Fibroblast of lung (primary cell): ENCODE measurements around the gene ELFN1. TPM values are rescaled to one million over a fixed set of nuclear protein-coding genes. Genes with fewer than 3 reads are reported as not detected.
A peak's percentile ranks its signal among the peaks of the same experiment; 100 is the strongest.

Source experiments
- DNase-seq, 2 donors: peaks; one replicate each; pipeline versions ENCODE4 v3.0.0 to v3.0.0-alpha.2; 2010; ENCODE audit warnings: low read depth in 2 of 2
- H2AFZ ChIP-seq: 2 replicates; pipeline ENCODE4 v1.5.1; 2012; ENCODE audit warnings: low read length, control low read depth, inconsistent platforms
- H3K27ac ChIP-seq: 2 replicates; pipeline ENCODE4 v1.5.1; 2011; ENCODE audit warnings: low read length, control low read depth; ENCODE audit not compliant: insufficient read depth
- H3K27me3 ChIP-seq: 2 replicates; pipeline ENCODE4 v1.5.1; 2011; ENCODE audit warnings: mild to moderate bottlenecking, low read length; ENCODE audit not compliant: control insufficient read depth, insufficient read depth
- H3K36me3 ChIP-seq: 2 replicates; pipeline ENCODE4 v1.5.1; 2011; ENCODE audit warnings: low read length; ENCODE audit not compliant: control insufficient read depth, insufficient read depth
- H3K4me1 ChIP-seq: 2 replicates; pipeline ENCODE4 v1.5.1; 2011; ENCODE audit warnings: low read length; ENCODE audit not compliant: control insufficient read depth, insufficient read depth; ENCODE audit errors: extremely low read depth
- H3K4me2 ChIP-seq: 2 replicates; pipeline ENCODE4 v1.5.1; 2011; ENCODE audit warnings: low read length, control low read depth; ENCODE audit not compliant: insufficient read depth; ENCODE audit errors: extremely low read depth
- H3K4me3 ChIP-seq, 4 experiments: fragments of 200-600 bp in 1 of 4; sonication (generic) in 1 of 4; replicated peaks in 1 of 4; 2 replicates each; pipeline ENCODE4 v1.5.1; 2011 to 2016; ENCODE audit warnings: low read length in 4 of 4, low read depth in 3 of 4, mild to moderate bottlenecking in 3 of 4, control low read depth in 2 of 4, inconsistent platforms in 1 of 4, mixed read lengths in 1 of 4; ENCODE audit not compliant: insufficient read depth in 1 of 4; ENCODE audit errors: control extremely low read depth in 1 of 4
- H3K79me2 ChIP-seq: 2 replicates; pipeline ENCODE4 v1.5.1; 2012; ENCODE audit warnings: mild to moderate bottlenecking, low read length, inconsistent platforms; ENCODE audit not compliant: control insufficient read depth, insufficient read depth
- H3K9ac ChIP-seq: 2 replicates; pipeline ENCODE4 v1.5.1; 2011; ENCODE audit warnings: mild to moderate bottlenecking, low read length, control low read depth; ENCODE audit not compliant: insufficient read depth
- H3K9me3 ChIP-seq: 2 replicates; pipeline ENCODE4 v1.5.1; 2012; ENCODE audit warnings: low read depth, low read length; ENCODE audit not compliant: control insufficient read depth, insufficient read depth
- H4K20me1 ChIP-seq: 2 replicates; pipeline ENCODE4 v1.5.1; 2011; ENCODE audit warnings: low read length; ENCODE audit not compliant: control insufficient read depth, insufficient read depth; ENCODE audit errors: extremely low read depth
- EZH2 ChIP-seq: IDR thresholded peaks from 2 replicates; pipeline ENCODE4 v1.5.1; 2012; ENCODE audit warnings: low read length, control low read depth, mild to moderate bottlenecking; ENCODE audit errors: missing control alignments
- polyA plus RNA-seq, 2 donors: library from polyadenylated mRNA; depleted of rRNA in 1 of 2; stranded (reverse) in 1 of 2; unstranded in 1 of 2; fragments of >200 nt; gene quantifications; 2 replicates each; pipeline ENCODE4 v1.2.1, GENCODE V29; 2011 to 2012; ENCODE audit warnings: missing spikeins in 1 of 2
- total RNA-seq: library from RNA; depleted of rRNA; stranded (reverse); fragments of >200 nt; gene quantifications from 2 replicates; pipeline ENCODE4 v1.2.1, GENCODE V29; 2014
- TF ChIP-seq, protein P1 (sequence below), 2 donors: IDR thresholded peaks in 1 of 2; conservative IDR thresholded peaks in 1 of 2; 1 replicate in 1 of 2; 2 replicates in 1 of 2; pipeline ENCODE4 v1.5.1; 2011 to 2012; ENCODE audit warnings: low read length in 2 of 2, control low read depth in 1 of 2, inconsistent platforms in 1 of 2, low read depth in 1 of 2, mild to moderate bottlenecking in 1 of 2

ELFN1 gene
- total and polyA plus RNA-seq, 2 donors (not counting 1 experiment from before 2014, with no cell fraction given): 0.16 to 0.33 TPM

DNA sequence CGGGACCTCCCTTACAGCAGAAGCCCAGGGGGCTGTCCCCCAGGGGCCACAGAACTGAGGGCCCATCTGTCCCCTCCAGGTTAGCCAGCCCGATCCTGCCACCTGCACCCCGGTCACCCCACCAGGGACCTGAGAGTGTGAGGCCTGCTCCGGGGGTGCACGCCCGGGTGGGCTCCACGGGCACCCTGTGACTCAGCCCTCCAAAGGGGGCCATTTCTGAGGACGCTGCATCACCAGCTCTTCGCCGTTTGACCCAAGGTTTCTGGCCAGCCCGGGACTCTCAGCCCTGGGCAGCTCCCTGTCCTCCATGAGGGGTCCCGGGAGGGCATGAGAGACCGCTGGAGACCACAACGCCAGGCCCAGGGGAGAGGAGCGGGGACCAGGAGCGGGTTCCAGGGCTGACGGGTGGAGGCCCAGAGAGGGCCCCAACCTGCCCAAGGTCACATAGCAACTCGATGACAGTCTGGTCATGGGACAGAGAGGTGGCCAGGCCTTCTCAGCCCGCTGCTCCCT lies 79.3 kb downstream of the ELFN1 start:
- DNase-seq: no peak
- Histone ChIP-seq H3K79me2 (no peaks in the 10 kb centered on the region), H3K9ac (no peak overlapping the region), H3K9me3 (no peaks in the 10 kb centered on the region), H3K36me3 (no peaks in the 10 kb centered on the region), H2AFZ (no peak overlapping the region), H3K27me3 (peaks cover 5% of the 10 kb centered on the region), H4K20me1 (no peaks in the 10 kb centered on the region), H3K4me2 (no peak overlapping the region), H3K4me1 (no peaks in the 10 kb centered on the region), H3K27ac (no peak overlapping the region), H3K4me3 (no peak overlapping the region)
- TF ChIP-seq EZH2: no peak
- TF ChIP-seq, protein P1, sequence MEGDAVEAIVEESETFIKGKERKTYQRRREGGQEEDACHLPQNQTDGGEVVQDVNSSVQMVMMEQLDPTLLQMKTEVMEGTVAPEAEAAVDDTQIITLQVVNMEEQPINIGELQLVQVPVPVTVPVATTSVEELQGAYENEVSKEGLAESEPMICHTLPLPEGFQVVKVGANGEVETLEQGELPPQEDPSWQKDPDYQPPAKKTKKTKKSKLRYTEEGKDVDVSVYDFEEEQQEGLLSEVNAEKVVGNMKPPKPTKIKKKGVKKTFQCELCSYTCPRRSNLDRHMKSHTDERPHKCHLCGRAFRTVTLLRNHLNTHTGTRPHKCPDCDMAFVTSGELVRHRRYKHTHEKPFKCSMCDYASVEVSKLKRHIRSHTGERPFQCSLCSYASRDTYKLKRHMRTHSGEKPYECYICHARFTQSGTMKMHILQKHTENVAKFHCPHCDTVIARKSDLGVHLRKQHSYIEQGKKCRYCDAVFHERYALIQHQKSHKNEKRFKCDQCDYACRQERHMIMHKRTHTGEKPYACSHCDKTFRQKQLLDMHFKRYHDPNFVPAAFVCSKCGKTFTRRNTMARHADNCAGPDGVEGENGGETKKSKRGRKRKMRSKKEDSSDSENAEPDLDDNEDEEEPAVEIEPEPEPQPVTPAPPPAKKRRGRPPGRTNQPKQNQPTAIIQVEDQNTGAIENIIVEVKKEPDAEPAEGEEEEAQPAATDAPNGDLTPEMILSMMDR (conservative IDR thresholded peaks at IDR 0.05 in 1 of 2, IDR thresholded peaks at IDR 0.05 in 1 of 2; ENCODE audit: low read depth in 1 of 2, low read length in 2 of 2): no peak

DNA sequence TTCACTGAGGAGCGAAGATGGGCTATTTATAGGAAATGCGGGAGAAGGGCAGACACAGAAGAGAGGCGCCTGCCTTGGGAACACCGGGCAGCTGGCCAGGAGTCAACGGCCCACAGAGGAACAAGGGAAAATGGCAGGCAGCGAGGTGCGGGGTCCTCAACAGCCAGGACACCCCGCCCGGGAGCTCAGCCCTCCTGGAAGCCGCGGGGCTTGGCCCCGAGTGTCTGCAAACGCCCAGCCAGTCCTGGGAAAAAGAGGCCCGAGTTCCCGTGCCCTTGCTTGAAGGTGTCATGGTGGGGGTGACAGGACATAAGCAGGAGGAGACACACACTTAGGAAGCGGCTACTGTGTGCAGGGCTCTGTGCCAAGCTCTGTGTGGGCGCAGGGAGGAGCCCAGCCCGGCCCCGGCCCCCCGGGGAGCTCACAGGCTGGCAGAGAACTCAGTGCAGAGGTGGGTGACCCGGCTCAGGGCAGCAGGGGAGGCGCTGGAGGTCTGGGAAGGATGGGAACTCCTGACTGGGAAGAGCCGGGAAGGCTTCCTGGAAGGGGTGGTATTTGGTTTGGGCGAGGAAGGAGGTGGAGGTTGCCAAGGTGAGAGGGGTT lies 79.9 kb downstream of the ELFN1 start:
- H3K36me3 ChIP-seq: no peaks in the 10 kb centered on the region
- peak in 1 of 2 donors; percentile 7 for DNase-seq
- TF ChIP-seq EZH2: no peak
- TF ChIP-seq, protein P1 (conservative IDR thresholded peaks at IDR 0.05 in 1 of 2, IDR thresholded peaks at IDR 0.05 in 1 of 2; ENCODE audit: low read depth in 1 of 2, low read length in 2 of 2): no peak
- H3K79me2 ChIP-seq: no peaks in the 10 kb centered on the region
- H3K4me3 ChIP-seq: no peak overlapping the region
- no peak overlapping the region for H3K4me2 ChIP-seq
- no peaks in the 10 kb centered on the region for H3K4me1 ChIP-seq
- H3K27me3 ChIP-seq: peaks cover 5% of the 10 kb centered on the region
- H2AFZ ChIP-seq: no peak overlapping the region
- no peaks in the 10 kb centered on the region for H4K20me1 ChIP-seq
- no peak overlapping the region for H3K9ac ChIP-seq
- no peak overlapping the region for H3K27ac ChIP-seq
- H3K9me3 ChIP-seq: no peaks in the 10 kb centered on the region

DNA sequence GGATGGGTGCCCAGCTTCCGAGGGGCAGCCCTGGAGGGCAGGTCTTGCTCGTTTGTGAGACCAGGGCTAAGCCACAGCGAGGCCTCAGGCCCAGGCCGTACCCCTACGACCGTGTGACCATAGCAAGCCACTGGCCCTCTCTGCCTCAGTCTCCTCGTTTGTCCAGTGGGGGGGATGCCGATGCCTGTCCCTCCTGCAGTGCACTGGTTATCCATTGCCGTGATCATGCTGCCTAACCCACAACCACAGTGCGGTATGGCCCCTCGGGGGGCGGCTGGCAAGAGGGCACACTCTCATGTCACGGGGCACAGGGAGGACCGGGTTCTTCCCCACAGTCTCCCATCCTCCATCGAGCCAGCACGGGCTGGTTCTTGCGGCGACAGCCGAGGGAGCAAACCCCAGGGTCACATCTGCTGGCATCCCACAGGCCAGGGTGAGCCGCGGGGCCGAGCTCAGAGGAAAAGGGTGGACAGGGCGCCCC lies 80.5 kb downstream of the ELFN1 start:
- H3K4me2 ChIP-seq: no peak overlapping the region
- no peaks in the 10 kb centered on the region for H3K4me1 ChIP-seq
- H3K27me3 ChIP-seq: peaks cover 5% of the 10 kb centered on the region
- no peak for TF ChIP-seq EZH2
- TF ChIP-seq, protein P1 (conservative IDR thresholded peaks at IDR 0.05 in 1 of 2, IDR thresholded peaks at IDR 0.05 in 1 of 2; ENCODE audit: low read depth in 1 of 2, low read length in 2 of 2): no peak
- H3K27ac ChIP-seq: no peak overlapping the region
- H3K9me3 ChIP-seq: no peaks in the 10 kb centered on the region
- H3K4me3 ChIP-seq: no peak overlapping the region
- no peak overlapping the region for H2AFZ ChIP-seq
- no peaks in the 10 kb centered on the region for H4K20me1 ChIP-seq
- no peak overlapping the region for H3K9ac ChIP-seq
- no peaks in the 10 kb centered on the region for H3K79me2 ChIP-seq
- no peak for DNase-seq
- H3K36me3 ChIP-seq: no peaks in the 10 kb centered on the region
